ENCODE results near the gene SLC22A2. TPM values are rescaled to one million over a fixed set of nuclear protein-coding genes. Genes with fewer than 3 reads are reported as not detected.

SLC22A2 gene
- total and polyA plus RNA-seq, 10 of the 15 experiments (the other 5 are each of a cell fraction or from before 2014, with no cell fraction given) = 0.12 TPM; not detected in 9

DNA sequence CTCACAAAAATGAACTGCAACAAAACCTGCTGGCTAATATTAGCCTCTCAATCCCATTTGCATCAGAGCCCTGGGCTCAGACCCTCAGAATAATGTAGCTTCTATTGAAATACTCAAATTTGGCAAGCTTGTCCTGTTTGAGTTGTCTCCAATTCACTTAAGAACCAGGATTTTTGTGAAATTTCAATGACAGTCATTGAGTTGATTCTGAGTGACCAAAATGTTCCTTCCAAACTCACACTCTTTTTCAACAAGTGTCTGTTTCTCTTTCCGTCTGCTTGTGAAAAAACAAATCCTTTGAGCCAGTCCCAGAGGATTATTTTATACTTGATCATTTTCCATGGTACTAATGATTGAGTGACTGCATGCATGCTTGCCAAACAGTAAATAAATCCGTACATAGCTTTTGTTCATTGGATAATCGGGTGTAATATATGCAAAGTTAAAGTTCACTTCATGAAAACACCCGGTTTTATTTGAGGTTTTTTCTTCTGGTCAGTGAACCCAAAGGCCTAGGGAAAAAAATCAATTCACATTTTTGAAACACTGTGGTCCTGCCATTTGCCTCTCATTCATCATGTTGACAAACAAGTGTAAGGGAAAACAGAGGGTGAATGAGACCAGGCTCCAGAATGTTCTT lies 16.4 kb upstream of the SLC22A2 start:
- H2AFZ ChIP-seq (ENCODE audit: control insufficient read depth, low read depth, low read length) = no peak overlapping the region
- POLR2A ChIA-PET = no interaction called here
- no TSS peak for BruUV-seq (replicated peaks)
- H3K79me2 ChIP-seq (ENCODE audit: control insufficient read depth, insufficient read depth, low read length) = no peaks in the 10 kb centered on the region
- intact Hi-C loops (cut with micrococcal nuclease; ENCODE audit: unreplicated experiment) = no loop called here
- SMC1A ChIA-PET (ENCODE audit: uncharacterized antibody, unreplicated experiment) = interaction anchor here (1.2 kb wide), 1 partner anchor 9 kb away, joined by 3 read pairs; no protein-coding TSS in a partner anchor
- DNase-seq (ENCODE audit: low read depth, low spot score) (no peak), FAIRE-seq (no peak), ATAC-seq (no peak)
- no peak overlapping the region for H3K9ac ChIP-seq (ENCODE audit: control insufficient read depth, insufficient read depth, low read length)
- H3K27ac ChIP-seq (ENCODE audit: control insufficient read depth, insufficient read depth) = no peak overlapping the region
- no peaks in the 10 kb centered on the region for H4K20me1 ChIP-seq (ENCODE audit: control insufficient read depth, insufficient read depth)
- no peak overlapping the region for H3K4me3 ChIP-seq
- no peaks in the 10 kb centered on the region for H3K36me3 ChIP-seq (ENCODE audit: control insufficient read depth in 2 of 2, insufficient read depth in 2 of 2, low read length in 1 of 2)
- CTCF ChIA-PET = no interaction called here
- RAD21 ChIA-PET (ENCODE audit: unreplicated experiment) = no interaction called here
- WGBS (ENCODE audit: insufficient coverage, insufficient replicate concordance, low lambda C conversion rate, missing lambda C conversion rate) = 21% methylated on average over 4 of the region's 4 CpGs
- no peak for TF ChIP-seq YBX1 (IDR thresholded peaks at IDR 0.05)
- TF ChIP-seq, protein P1, sequence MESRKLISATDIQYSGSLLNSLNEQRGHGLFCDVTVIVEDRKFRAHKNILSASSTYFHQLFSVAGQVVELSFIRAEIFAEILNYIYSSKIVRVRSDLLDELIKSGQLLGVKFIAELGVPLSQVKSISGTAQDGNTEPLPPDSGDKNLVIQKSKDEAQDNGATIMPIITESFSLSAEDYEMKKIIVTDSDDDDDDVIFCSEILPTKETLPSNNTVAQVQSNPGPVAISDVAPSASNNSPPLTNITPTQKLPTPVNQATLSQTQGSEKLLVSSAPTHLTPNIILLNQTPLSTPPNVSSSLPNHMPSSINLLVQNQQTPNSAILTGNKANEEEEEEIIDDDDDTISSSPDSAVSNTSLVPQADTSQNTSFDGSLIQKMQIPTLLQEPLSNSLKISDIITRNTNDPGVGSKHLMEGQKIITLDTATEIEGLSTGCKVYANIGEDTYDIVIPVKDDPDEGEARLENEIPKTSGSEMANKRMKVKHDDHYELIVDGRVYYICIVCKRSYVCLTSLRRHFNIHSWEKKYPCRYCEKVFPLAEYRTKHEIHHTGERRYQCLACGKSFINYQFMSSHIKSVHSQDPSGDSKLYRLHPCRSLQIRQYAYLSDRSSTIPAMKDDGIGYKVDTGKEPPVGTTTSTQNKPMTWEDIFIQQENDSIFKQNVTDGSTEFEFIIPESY (IDR thresholded peaks at IDR 0.05) = no peak
- no peak for TF ChIP-seq ETV6 (conservative IDR thresholded peaks at IDR 0.05 in 1 of 2, IDR thresholded peaks at IDR 0.05 in 1 of 2; ENCODE audit: borderline replicate concordance in 1 of 2, low read depth in 1 of 2)
- TF ChIP-seq DPF2 (IDR thresholded peaks at IDR 0.05) = no peak
- TF ChIP-seq SUPT20H (IDR thresholded peaks at IDR 0.05; ENCODE audit: borderline replicate concordance, control insufficient read depth, low read depth, low read length) = no peak
- no peaks in the 10 kb centered on the region for H3K4me1 ChIP-seq (ENCODE audit: control insufficient read depth, insufficient read depth, low read length)
- H3K27me3 ChIP-seq (replicated peaks in 1 of 2; ENCODE audit: control insufficient read depth in 2 of 2, insufficient read depth in 2 of 2, low read length in 1 of 2) = no peaks in the 10 kb centered on the region; a peak in 1 of 4 replicates
- no peaks in the 10 kb centered on the region for H3K9me3 ChIP-seq (replicated peaks; ENCODE audit: control insufficient read depth, insufficient read depth, low read length)
- in situ Hi-C loops (cut with MboI) = no loop called here
- no peak overlapping the region for H3K4me2 ChIP-seq (ENCODE audit: control insufficient read depth, insufficient read depth)

Measured in GM12878 (cell line).